Measurements from ENCODE around the gene HNF4A. TPM values are rescaled to one million over a fixed set of nuclear protein-coding genes. Genes with fewer than 3 reads are reported as not detected.
"Not testable (repeated sequence)": the region's sequence is repeated elsewhere in the genome, so short reads cannot be mapped to it uniquely, and the experiment has no call there.

The HNF4A gene
- total RNA-seq, 1 donor from 2014 or later, result 0.09 TPM

DNA sequence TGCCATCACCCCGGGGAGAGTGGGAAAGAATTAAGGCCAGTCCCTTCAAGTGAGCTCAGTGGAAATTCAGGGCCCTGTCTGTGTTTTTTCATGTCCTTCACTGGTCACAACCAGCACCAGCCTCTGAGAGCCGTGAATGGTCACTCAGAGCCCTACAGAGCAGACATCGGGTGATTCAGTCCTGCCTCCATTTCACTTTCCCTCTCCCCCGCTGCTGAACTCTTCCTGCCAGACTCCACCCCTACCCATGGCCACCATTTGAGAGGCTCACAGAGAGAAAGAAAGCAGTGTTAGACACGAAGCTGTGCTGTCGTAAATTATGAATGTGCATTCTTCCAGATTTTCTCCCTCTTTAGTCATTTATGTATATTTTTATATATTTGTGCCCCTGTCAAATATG, 13.3 kb upstream of the HNF4A start:
- no peak for DNase-seq (ENCODE audit: low spot score in 2 of 2, unreplicated experiment in 2 of 2)
- no peaks in the 10 kb centered on the region for H3K27me3 Mint-ChIP-seq (ENCODE audit: low read depth)
- TF ChIP-seq, protein P1, sequence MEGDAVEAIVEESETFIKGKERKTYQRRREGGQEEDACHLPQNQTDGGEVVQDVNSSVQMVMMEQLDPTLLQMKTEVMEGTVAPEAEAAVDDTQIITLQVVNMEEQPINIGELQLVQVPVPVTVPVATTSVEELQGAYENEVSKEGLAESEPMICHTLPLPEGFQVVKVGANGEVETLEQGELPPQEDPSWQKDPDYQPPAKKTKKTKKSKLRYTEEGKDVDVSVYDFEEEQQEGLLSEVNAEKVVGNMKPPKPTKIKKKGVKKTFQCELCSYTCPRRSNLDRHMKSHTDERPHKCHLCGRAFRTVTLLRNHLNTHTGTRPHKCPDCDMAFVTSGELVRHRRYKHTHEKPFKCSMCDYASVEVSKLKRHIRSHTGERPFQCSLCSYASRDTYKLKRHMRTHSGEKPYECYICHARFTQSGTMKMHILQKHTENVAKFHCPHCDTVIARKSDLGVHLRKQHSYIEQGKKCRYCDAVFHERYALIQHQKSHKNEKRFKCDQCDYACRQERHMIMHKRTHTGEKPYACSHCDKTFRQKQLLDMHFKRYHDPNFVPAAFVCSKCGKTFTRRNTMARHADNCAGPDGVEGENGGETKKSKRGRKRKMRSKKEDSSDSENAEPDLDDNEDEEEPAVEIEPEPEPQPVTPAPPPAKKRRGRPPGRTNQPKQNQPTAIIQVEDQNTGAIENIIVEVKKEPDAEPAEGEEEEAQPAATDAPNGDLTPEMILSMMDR (IDR thresholded peaks at IDR 0.05; ENCODE audit: unreplicated experiment), result no peak
- H3K27ac Mint-ChIP-seq, result peak overlapping the region; percentile 90
- no peaks in the 10 kb centered on the region for H3K9me3 Mint-ChIP-seq
- no peaks in the 10 kb centered on the region for H3K36me3 Mint-ChIP-seq
- H3K4me3 Mint-ChIP-seq, result no peak overlapping the region
- peaks cover 6% of the 10 kb centered on the region for H3K4me1 Mint-ChIP-seq

DNA sequence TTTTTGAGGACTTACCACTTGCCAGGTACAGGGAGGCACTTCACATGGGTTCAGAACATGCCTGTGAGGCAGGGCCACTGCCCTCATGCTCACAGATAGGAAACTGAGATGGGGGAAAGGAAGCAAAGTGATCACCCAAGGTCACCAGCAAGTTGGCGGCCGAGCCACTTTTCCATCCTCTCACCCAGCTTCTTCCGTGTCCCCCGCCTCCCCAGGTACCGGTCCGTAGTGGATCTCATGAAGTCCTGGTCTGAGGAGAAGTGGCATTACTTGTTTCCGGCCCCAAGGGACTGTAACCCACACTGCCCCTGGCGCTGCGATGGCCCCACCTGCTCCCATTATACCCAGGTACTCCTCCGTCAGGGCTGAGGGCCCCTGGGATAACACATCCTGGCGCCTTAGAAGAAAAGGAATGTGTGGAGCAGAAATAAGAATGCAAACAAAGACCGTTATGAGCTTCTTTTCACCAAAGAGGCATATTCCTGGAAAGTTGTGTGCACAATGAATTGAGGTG, 12.3 kb upstream of the HNF4A start:
- no peak overlapping the region for H3K4me3 Mint-ChIP-seq
- no peak for DNase-seq (ENCODE audit: low spot score in 2 of 2, unreplicated experiment in 2 of 2)
- H3K27ac Mint-ChIP-seq, result no peak overlapping the region
- H3K27me3 Mint-ChIP-seq (ENCODE audit: low read depth), result no peaks in the 10 kb centered on the region
- peaks cover 6% of the 10 kb centered on the region for H3K4me1 Mint-ChIP-seq
- no peaks in the 10 kb centered on the region for H3K36me3 Mint-ChIP-seq
- H3K9me3 Mint-ChIP-seq, result no peaks in the 10 kb centered on the region
- TF ChIP-seq, protein P1 (IDR thresholded peaks at IDR 0.05; ENCODE audit: unreplicated experiment), result no peak

DNA sequence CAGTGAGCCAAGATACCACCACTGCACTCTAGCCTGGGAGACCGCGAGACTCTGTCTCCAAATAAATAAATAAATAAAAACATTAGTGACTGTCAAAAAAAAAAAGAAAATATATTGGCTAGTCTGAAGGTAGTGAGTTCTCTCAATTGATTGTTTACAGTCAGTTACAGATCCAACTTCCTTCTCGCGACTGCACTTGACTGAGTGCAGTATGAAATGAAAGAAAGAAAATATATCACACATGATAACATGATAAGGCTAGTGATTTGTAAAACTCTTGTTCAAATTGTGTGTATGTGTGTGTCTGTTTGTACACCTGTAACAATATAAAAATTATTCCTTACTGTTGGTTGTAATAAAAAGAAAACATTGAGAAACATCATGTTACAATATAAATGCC, 10.8 kb upstream of the HNF4A start:
- Mint-ChIP-seq H3K9me3 (no peaks in the 10 kb centered on the region), H3K27ac (no peak overlapping the region), H3K36me3 (no peaks in the 10 kb centered on the region), H3K27me3 (ENCODE audit: low read depth) (no peaks in the 10 kb centered on the region), H3K4me1 (peaks cover 6% of the 10 kb centered on the region), H3K4me3 (no peak overlapping the region)
- DNase-seq (ENCODE audit: low spot score in 2 of 2, unreplicated experiment in 2 of 2), result no peak
- TF ChIP-seq, protein P1 (IDR thresholded peaks at IDR 0.05; ENCODE audit: unreplicated experiment), result no peak

DNA sequence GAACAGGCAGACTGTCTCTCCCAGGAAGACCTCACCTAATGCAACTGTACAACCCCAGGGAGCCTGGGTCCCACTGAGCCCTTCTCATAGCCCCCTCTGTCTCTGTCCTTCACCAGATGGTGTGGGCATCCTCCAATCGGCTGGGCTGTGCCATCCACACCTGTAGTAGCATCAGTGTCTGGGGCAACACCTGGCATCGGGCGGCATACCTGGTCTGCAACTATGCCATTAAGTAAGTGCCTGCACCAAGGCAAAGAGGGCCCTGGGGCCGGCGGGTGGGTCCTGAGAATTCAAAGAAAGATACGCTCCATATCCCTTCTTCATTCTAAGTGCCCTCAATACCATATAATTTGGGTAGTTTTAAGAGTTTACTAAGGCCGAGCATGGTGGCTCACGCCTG, 10.4 kb upstream of the HNF4A start:
- TF ChIP-seq, protein P1 (IDR thresholded peaks at IDR 0.05; ENCODE audit: unreplicated experiment), result no peak
- Mint-ChIP-seq H3K4me1 (peaks cover 6% of the 10 kb centered on the region), H3K36me3 (no peaks in the 10 kb centered on the region), H3K27me3 (ENCODE audit: low read depth) (no peaks in the 10 kb centered on the region), H3K9me3 (no peaks in the 10 kb centered on the region), H3K4me3 (no peak overlapping the region), H3K27ac (no peak overlapping the region)
- DNase-seq (ENCODE audit: low spot score in 2 of 2, unreplicated experiment in 2 of 2), result no peak

DNA sequence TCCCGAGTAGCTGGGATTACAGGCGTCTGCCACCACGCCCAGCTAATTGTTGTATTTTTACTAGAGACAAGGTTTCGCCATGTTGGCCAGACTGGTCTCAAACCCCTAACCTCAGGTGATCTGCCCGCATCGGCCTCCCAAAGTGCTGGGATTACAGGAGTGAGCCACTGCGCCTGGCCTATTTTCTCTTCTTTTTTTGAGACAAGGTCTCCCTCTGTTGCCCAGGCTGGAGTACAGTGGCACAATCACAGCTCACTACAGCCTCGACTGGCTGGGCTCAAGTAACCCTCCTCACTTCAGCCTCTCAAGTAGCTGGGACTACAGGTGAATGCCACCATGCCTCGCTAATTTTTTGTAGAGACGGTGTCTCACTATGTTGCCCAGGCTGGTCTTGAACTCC, 9.6 kb upstream of the HNF4A start:
- H3K27me3 Mint-ChIP-seq (ENCODE audit: low read depth); H3K9me3 Mint-ChIP-seq; H3K4me1 Mint-ChIP-seq; H3K27ac Mint-ChIP-seq; H3K36me3 Mint-ChIP-seq; DNase-seq (ENCODE audit: low spot score in 2 of 2, unreplicated experiment in 2 of 2); H3K4me3 Mint-ChIP-seq: not testable (repeated sequence)

- H3K36me3 Mint-ChIP-seq, result no peaks in the 10 kb centered on the region
- peaks cover 9% of the 10 kb centered on the region for H3K4me1 Mint-ChIP-seq
- no peaks in the 10 kb centered on the region for H3K27me3 Mint-ChIP-seq (ENCODE audit: low read depth)
- no peak overlapping the region for H3K4me3 Mint-ChIP-seq
- no peaks in the 10 kb centered on the region for H3K9me3 Mint-ChIP-seq
- TF ChIP-seq, protein P1 (IDR thresholded peaks at IDR 0.05; ENCODE audit: unreplicated experiment), result no peak
- no peak overlapping the region for H3K27ac Mint-ChIP-seq
- DNase-seq (ENCODE audit: low spot score in 2 of 2, unreplicated experiment in 2 of 2), result no peak
Observed at GRCh38 chr20:44348168-44348659, 7.3 kb upstream of the HNF4A start.

Data from mesothelial cell of epicardium (in vitro differentiated cells).